ENCODE data around the gene LILRB1. TPM values are rescaled to one million over a fixed set of nuclear protein-coding genes. Genes with fewer than 3 reads are reported as not detected.

LILRB1 gene
- total and polyA plus RNA-seq, 2 experiments from 2014 or later = not detected

- Histone ChIP-seq H3K4me3 (no peak overlapping the region), H3K36me3 (replicated peaks; ENCODE audit: insufficient read depth, low read depth) (no peaks in the 10 kb centered on the region), H4K20me1 (ENCODE audit: insufficient read depth, poor library complexity, severe bottlenecking) (no peaks in the 10 kb centered on the region), H2AFZ (no peak overlapping the region), H3K4me2 (no peak overlapping the region), H3K79me2 (no peaks in the 10 kb centered on the region), H3K9me3 (ENCODE audit: low read depth) (no peaks in the 10 kb centered on the region), H3K9me2 (replicated peaks; ENCODE audit: insufficient read depth) (no peaks in the 10 kb centered on the region), H3K27me3 (no peaks in the 10 kb centered on the region), H3K4me1 (ENCODE audit: insufficient read depth) (no peaks in the 10 kb centered on the region), H3K27ac (no peak overlapping the region)
- 89% methylated on average over 19 of the region's 19 CpGs for WGBS (ENCODE audit: low lambda C conversion rate, missing lambda C conversion rate)
- no peak for DNase-seq (ENCODE audit: low spot score)
- TF ChIP-seq EZH2 (IDR thresholded peaks at IDR 0.05; ENCODE audit: borderline replicate concordance) (no peak), EZH2phosphoT487 (IDR thresholded peaks at IDR 0.05; ENCODE audit: low read depth, severe bottlenecking, unreplicated experiment) (no peak)
Measured at GRCh38 chr19:54646331-54646841, 16.1 kb downstream of the LILRB1 start.

- Histone ChIP-seq H4K20me1 (ENCODE audit: insufficient read depth, poor library complexity, severe bottlenecking) (no peaks in the 10 kb centered on the region), H3K4me1 (ENCODE audit: insufficient read depth) (no peaks in the 10 kb centered on the region), H3K9me2 (replicated peaks; ENCODE audit: insufficient read depth) (no peaks in the 10 kb centered on the region), H3K4me2 (no peak overlapping the region), H2AFZ (no peak overlapping the region), H3K79me2 (no peaks in the 10 kb centered on the region), H3K36me3 (replicated peaks; ENCODE audit: insufficient read depth, low read depth) (no peaks in the 10 kb centered on the region), H3K27me3 (no peaks in the 10 kb centered on the region), H3K4me3 (no peak overlapping the region), H3K27ac (no peak overlapping the region), H3K9me3 (ENCODE audit: low read depth) (no peaks in the 10 kb centered on the region)
- TF ChIP-seq, protein P1, sequence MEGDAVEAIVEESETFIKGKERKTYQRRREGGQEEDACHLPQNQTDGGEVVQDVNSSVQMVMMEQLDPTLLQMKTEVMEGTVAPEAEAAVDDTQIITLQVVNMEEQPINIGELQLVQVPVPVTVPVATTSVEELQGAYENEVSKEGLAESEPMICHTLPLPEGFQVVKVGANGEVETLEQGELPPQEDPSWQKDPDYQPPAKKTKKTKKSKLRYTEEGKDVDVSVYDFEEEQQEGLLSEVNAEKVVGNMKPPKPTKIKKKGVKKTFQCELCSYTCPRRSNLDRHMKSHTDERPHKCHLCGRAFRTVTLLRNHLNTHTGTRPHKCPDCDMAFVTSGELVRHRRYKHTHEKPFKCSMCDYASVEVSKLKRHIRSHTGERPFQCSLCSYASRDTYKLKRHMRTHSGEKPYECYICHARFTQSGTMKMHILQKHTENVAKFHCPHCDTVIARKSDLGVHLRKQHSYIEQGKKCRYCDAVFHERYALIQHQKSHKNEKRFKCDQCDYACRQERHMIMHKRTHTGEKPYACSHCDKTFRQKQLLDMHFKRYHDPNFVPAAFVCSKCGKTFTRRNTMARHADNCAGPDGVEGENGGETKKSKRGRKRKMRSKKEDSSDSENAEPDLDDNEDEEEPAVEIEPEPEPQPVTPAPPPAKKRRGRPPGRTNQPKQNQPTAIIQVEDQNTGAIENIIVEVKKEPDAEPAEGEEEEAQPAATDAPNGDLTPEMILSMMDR (IDR thresholded peaks at IDR 0.05; ENCODE audit: poor library complexity) = no peak
- TF ChIP-seq EZH2phosphoT487 (IDR thresholded peaks at IDR 0.05; ENCODE audit: low read depth, severe bottlenecking, unreplicated experiment) = no peak
- no peak for TF ChIP-seq EZH2 (IDR thresholded peaks at IDR 0.05; ENCODE audit: borderline replicate concordance)
- 23% methylated on average over 4 of the region's 4 CpGs for WGBS (ENCODE audit: low lambda C conversion rate, missing lambda C conversion rate)
- no peak for DNase-seq (ENCODE audit: low spot score)
Measured at GRCh38 chr19:54648129-54648528, 17.8 kb downstream of the LILRB1 start.

GRCh38 chr19:54650108-54650655 is 19.9 kb downstream of the LILRB1 start:
- Histone ChIP-seq H3K9me2 (replicated peaks; ENCODE audit: insufficient read depth) (no peaks in the 10 kb centered on the region), H3K4me2 (no peak overlapping the region), H3K27me3 (no peaks in the 10 kb centered on the region), H3K27ac (no peak overlapping the region), H3K79me2 (no peaks in the 10 kb centered on the region), H2AFZ (no peak overlapping the region), H3K4me1 (ENCODE audit: insufficient read depth) (no peaks in the 10 kb centered on the region), H3K36me3 (replicated peaks; ENCODE audit: insufficient read depth, low read depth) (no peaks in the 10 kb centered on the region), H4K20me1 (ENCODE audit: insufficient read depth, poor library complexity, severe bottlenecking) (no peaks in the 10 kb centered on the region), H3K9me3 (ENCODE audit: low read depth) (no peaks in the 10 kb centered on the region), H3K4me3 (no peak overlapping the region)
- TF ChIP-seq EZH2phosphoT487 (IDR thresholded peaks at IDR 0.05; ENCODE audit: low read depth, severe bottlenecking, unreplicated experiment) (no peak), EZH2 (IDR thresholded peaks at IDR 0.05; ENCODE audit: borderline replicate concordance) (no peak)
- TF ChIP-seq, protein P1 (IDR thresholded peaks at IDR 0.05; ENCODE audit: poor library complexity) = no peak
- DNase-seq (ENCODE audit: low spot score) = no peak
- 74% methylated on average over 5 of the region's 6 CpGs for WGBS (ENCODE audit: low lambda C conversion rate, missing lambda C conversion rate)

- Histone ChIP-seq H3K79me2 (no peaks in the 10 kb centered on the region), H3K4me2 (no peak overlapping the region), H3K4me3 (no peak overlapping the region), H3K4me1 (ENCODE audit: insufficient read depth) (no peaks in the 10 kb centered on the region), H3K27ac (no peak overlapping the region), H3K36me3 (replicated peaks; ENCODE audit: insufficient read depth, low read depth) (no peaks in the 10 kb centered on the region), H3K27me3 (no peaks in the 10 kb centered on the region), H2AFZ (no peak overlapping the region), H3K9me2 (replicated peaks; ENCODE audit: insufficient read depth) (no peaks in the 10 kb centered on the region), H4K20me1 (ENCODE audit: insufficient read depth, poor library complexity, severe bottlenecking) (no peaks in the 10 kb centered on the region), H3K9me3 (ENCODE audit: low read depth) (no peaks in the 10 kb centered on the region)
- DNase-seq (ENCODE audit: low spot score) = no peak
- 47% methylated on average over 6 of the region's 6 CpGs for WGBS (ENCODE audit: low lambda C conversion rate, missing lambda C conversion rate)
- no peak for TF ChIP-seq EZH2phosphoT487 (IDR thresholded peaks at IDR 0.05; ENCODE audit: low read depth, severe bottlenecking, unreplicated experiment)
- TF ChIP-seq, protein P1 (IDR thresholded peaks at IDR 0.05; ENCODE audit: poor library complexity) = peak; percentile 16
Measured at GRCh38 chr19:54653181-54653809, 23.0 kb downstream of the LILRB1 start.
